Upper lobe of left lung (tissue), 6 donors: ENCODE data around the gene WNT2. TPM values are rescaled to one million over a fixed set of nuclear protein-coding genes. Genes with fewer than 3 reads are reported as not detected.

ENCODE experiments used
- ATAC-seq, 2 donors: fragments of 200-7000 bp; cut with Tn5 transposase; one replicate each; pipeline ENCODE4 v1.9.1; 2022; ENCODE audit warnings: mild to moderate bottlenecking in 2 of 2, moderate library complexity in 2 of 2; ENCODE audit not compliant: low FRiP score in 2 of 2
- DNase-seq, 2 donors: peaks; one replicate each; pipeline ENCODE4 v3.0.0-alpha.2; 2019 to 2020
- H3K27ac ChIP-seq, 4 donors: fragments of 200-600 bp; sonication (generic); one replicate each; pipeline ENCODE4 v1.5.1; 2016 to 2019
- H3K27me3 ChIP-seq, 4 donors: fragments of 200-600 bp; sonication (generic); one replicate each; pipeline ENCODE4 v1.5.1; 2017 to 2019
- H3K36me3 ChIP-seq, 4 donors: fragments of 200-600 bp; sonication (generic); one replicate each; pipeline ENCODE4 v1.5.1; 2016 to 2019
- H3K4me1 ChIP-seq, 4 donors: fragments of 200-600 bp; sonication (generic); one replicate each; pipeline ENCODE4 v1.5.1; 2018 to 2019
- H3K4me3 ChIP-seq, 4 donors: fragments of 200-600 bp; sonication (generic); one replicate each; pipeline ENCODE4 v1.5.1; 2017 to 2019; ENCODE audit warnings: mild to moderate bottlenecking in 2 of 4, moderate library complexity in 1 of 4
- H3K9me3 ChIP-seq, 4 donors: fragments of 200-600 bp; sonication (generic); one replicate each; pipeline ENCODE4 v1.5.1; 2018 to 2019
- CTCF ChIP-seq, 6 experiments: fragments of 450-650 bp in 4 of 6; fragments of 200-600 bp in 2 of 6; sonication (generic) in 2 of 6; IDR thresholded peaks; one replicate each; pipeline ENCODE4 v1.5.1; 2016 to 2019; ENCODE audit warnings: antibody characterized with exemption in 6 of 6
- EP300 ChIP-seq, 4 donors: sonication (generic); formaldehyde crosslinking; IDR thresholded peaks; one replicate each; pipeline ENCODE4 v1.5.1; 2017; ENCODE audit warnings: antibody characterized with exemption in 4 of 4, control low read depth in 2 of 4
- POLR2A ChIP-seq, 4 donors: fragments of 450-650 bp; IDR thresholded peaks; one replicate each; pipeline ENCODE4 v1.5.1; 2016 to 2017; ENCODE audit warnings: antibody characterized with exemption in 4 of 4, mild to moderate bottlenecking in 2 of 4
- POLR2AphosphoS5 ChIP-seq, 2 donors: sonication (generic); formaldehyde crosslinking; IDR thresholded peaks; one replicate each; pipeline ENCODE4 v1.5.1; 2017; ENCODE audit warnings: antibody characterized with exemption in 2 of 2
- WGBS, 2 donors: methylation state at CpG; one replicate each; pipeline ENCODE4 v1.1.5; 2017 to 2018; 5-methylcytosine and 5-hydroxymethylcytosine counted together
- total RNA-seq, 6 donors: library from RNA; depleted of rRNA in 4 of 6; stranded (reverse); fragments of >200 nt in 4 of 6; gene quantifications; one replicate each; pipeline versions ENCODE4 v1.1.0 to v1.2.1, GENCODE V29; 2016 to 2021
- donor health status: DM: no; HTN: no; CAD: no; lungs with moderate emphysema.
- donor health status: DM: no; HTN: yes; CAD: no; lungs with severe emphysema.

The WNT2 gene
- total RNA-seq, 6 donors from 2014 or later = 1.0 to 13.9 (median 7.1) TPM

DNA sequence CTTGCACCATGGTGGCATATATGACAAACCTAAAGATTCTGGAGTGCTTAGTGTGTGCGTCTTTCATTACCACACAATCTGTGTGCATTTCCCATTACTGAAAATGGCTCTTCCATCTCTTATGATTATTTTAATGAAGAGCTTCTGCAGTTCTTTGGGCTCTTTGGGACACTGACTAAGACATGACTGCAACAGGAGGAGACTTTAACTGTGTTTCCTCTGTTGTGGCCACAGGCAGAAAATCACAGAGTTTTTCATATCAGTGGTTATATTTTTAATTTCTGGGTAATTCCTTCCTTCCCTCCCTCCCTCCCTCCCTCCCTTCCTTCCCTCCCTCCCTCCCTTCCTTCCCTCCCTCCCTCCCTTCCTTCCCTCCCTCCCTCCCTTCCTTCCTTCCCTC lies 58.1 kb downstream of the WNT2 start:
- WGBS, 2 donors = 0 to 92% methylated on average over 1 of the region's 1 CpG
- no peaks in the 10 kb centered on the region for H3K9me3 ChIP-seq
- TF ChIP-seq EP300 (IDR thresholded peaks at IDR 0.05) = no peak
- TF ChIP-seq POLR2AphosphoS5 (IDR thresholded peaks at IDR 0.05) = no peak
- TF ChIP-seq POLR2A (IDR thresholded peaks at IDR 0.05) = no peak
- TF ChIP-seq CTCF (IDR thresholded peaks at IDR 0.05) = no peak
- no peak overlapping the region for H3K27ac ChIP-seq
- no peak overlapping the region for H3K4me3 ChIP-seq
- H3K4me1 ChIP-seq = no peaks in the 10 kb centered on the region
- ATAC-seq (no peak), DNase-seq (no peak)
- no peaks in the 10 kb centered on the region for H3K27me3 ChIP-seq
- H3K36me3 ChIP-seq = no peaks in the 10 kb centered on the region

- WGBS, 2 donors = 83 to 86% methylated on average over 2 of the region's 2 CpGs
- Histone ChIP-seq H3K4me1 (no peaks in the 10 kb centered on the region), H3K27ac (no peak overlapping the region), H3K27me3 (no peaks in the 10 kb centered on the region), H3K9me3 (no peaks in the 10 kb centered on the region), H3K36me3 (no peaks in the 10 kb centered on the region), H3K4me3 (no peak overlapping the region)
- no peak for TF ChIP-seq CTCF (IDR thresholded peaks at IDR 0.05)
- DNase-seq = no peak
- no peak for ATAC-seq
These were observed 60.3 kb downstream of the WNT2 start for GRCh38 chr7:117262546-117262945.

DNA sequence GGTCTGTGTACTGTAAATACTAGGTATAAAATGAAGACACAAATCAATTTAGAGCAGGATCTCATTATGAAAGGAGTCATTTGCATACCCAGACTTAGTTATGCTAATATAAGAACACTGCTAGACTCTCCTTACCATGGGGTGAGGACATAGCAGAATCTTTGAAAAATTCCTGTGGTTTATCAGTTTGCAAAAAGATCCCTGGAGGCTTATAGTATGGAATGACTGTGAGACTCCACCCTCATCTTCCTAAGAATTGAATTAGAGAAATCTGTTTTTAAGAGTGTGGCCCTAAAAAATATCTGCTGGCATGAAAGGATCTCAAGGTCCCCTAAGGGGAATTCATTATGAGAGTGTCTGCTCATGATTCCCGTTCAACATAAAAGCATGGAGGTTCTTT lies 63.2 kb downstream of the WNT2 start:
- TF ChIP-seq POLR2A (IDR thresholded peaks at IDR 0.05) (no peak), POLR2AphosphoS5 (IDR thresholded peaks at IDR 0.05) (no peak), EP300 (IDR thresholded peaks at IDR 0.05) (no peak), CTCF (IDR thresholded peaks at IDR 0.05) (no peak)
- no peak for DNase-seq
- no peaks in the 10 kb centered on the region for H3K4me1 ChIP-seq
- H3K27ac ChIP-seq = no peak overlapping the region
- no peak for ATAC-seq
- no peak overlapping the region for H3K4me3 ChIP-seq
- H3K36me3 ChIP-seq = no peaks in the 10 kb centered on the region
- no peaks in the 10 kb centered on the region for H3K9me3 ChIP-seq
- 0 to 70% methylated on average over 1 of the region's 1 CpG for WGBS, 2 donors
- no peaks in the 10 kb centered on the region for H3K27me3 ChIP-seq

- no peaks in the 10 kb centered on the region for H3K27me3 ChIP-seq
- H3K4me3 ChIP-seq = no peak overlapping the region
- no peak overlapping the region for H3K27ac ChIP-seq
- H3K36me3 ChIP-seq = no peaks in the 10 kb centered on the region
- TF ChIP-seq CTCF (IDR thresholded peaks at IDR 0.05) = no peak
- TF ChIP-seq POLR2AphosphoS5 (IDR thresholded peaks at IDR 0.05) = no peak
- no peak for TF ChIP-seq EP300 (IDR thresholded peaks at IDR 0.05)
- TF ChIP-seq POLR2A (IDR thresholded peaks at IDR 0.05) = no peak
- H3K9me3 ChIP-seq = no peaks in the 10 kb centered on the region
- no peaks in the 10 kb centered on the region for H3K4me1 ChIP-seq
- WGBS, 2 donors = 83 to 96% methylated on average over 4 of the region's 4 CpGs
- DNase-seq (no peak), ATAC-seq (peak in 1 of 2 donors; percentile 42)
These were observed 71.2 kb downstream of the WNT2 start for GRCh38 chr7:117251687-117252086.

DNA sequence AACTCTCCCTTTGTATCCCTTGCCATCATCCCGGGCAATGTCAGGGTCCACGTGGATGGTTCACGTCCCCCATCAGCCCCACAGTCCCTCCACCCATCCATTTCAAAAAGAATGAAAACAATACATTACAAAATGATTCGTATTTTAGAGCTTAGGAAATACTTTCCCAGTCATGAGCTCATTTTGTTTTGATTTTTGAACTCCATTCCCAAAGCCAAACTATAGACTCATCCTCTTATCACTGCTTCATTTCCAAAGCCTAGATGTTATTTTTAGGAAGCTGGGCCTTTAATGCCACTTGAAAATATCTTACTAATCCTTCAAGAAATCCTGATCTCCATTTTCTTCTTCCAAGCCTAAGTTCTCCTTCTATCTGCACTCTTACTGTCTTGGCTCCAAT lies 72.1 kb downstream of the WNT2 start:
- peak in 1 of 2 donors; percentile 58 for ATAC-seq
- no peak for TF ChIP-seq EP300 (IDR thresholded peaks at IDR 0.05)
- TF ChIP-seq POLR2A (IDR thresholded peaks at IDR 0.05) = no peak
- no peak for TF ChIP-seq CTCF (IDR thresholded peaks at IDR 0.05)
- TF ChIP-seq POLR2AphosphoS5 (IDR thresholded peaks at IDR 0.05) = no peak
- no peak overlapping the region for H3K4me3 ChIP-seq

More for the DNA sequence above, 72.1 kb downstream of the WNT2 start:
- Histone ChIP-seq H3K9me3 (no peaks in the 10 kb centered on the region), H3K4me1 (no peaks in the 10 kb centered on the region), H3K27ac (no peak overlapping the region), H3K36me3 (no peaks in the 10 kb centered on the region), H3K27me3 (no peaks in the 10 kb centered on the region)
- WGBS, 2 donors = 68 to 84% methylated on average over 4 of the region's 4 CpGs
- DNase-seq = no peak
